Skeletal muscle tissue (tissue), 4 donors: ENCODE measurements around the gene SPHK2. TPM values are rescaled to one million over a fixed set of nuclear protein-coding genes. Genes with fewer than 3 reads are reported as not detected.
A peak's percentile ranks its signal among the peaks of the same experiment; 100 is the strongest.

Source experiments
- H3K27ac ChIP-seq: one replicate; pipeline ENCODE4 v1.7.0; 2013; ENCODE audit warnings: mild to moderate bottlenecking, low read depth, low read length, inconsistent platforms
- H3K27me3 ChIP-seq, 3 donors: one replicate each; pipeline ENCODE4 v1.7.0; 2013; ENCODE audit warnings: low read length in 3 of 3; ENCODE audit not compliant: control insufficient read depth in 3 of 3, insufficient read depth in 3 of 3
- H3K36me3 ChIP-seq, 3 donors: one replicate each; pipeline ENCODE4 v1.7.0; 2013; ENCODE audit warnings: low read length in 3 of 3; ENCODE audit not compliant: control insufficient read depth in 3 of 3, insufficient read depth in 3 of 3
- H3K4me1 ChIP-seq, 3 donors: one replicate each; pipeline ENCODE4 v1.7.0; 2013; ENCODE audit warnings: low read length in 3 of 3, mild to moderate bottlenecking in 3 of 3; ENCODE audit not compliant: control insufficient read depth in 3 of 3, insufficient read depth in 3 of 3
- H3K4me3 ChIP-seq, 3 donors: one replicate each; pipeline ENCODE4 v1.7.0; 2013; ENCODE audit warnings: low read length in 3 of 3
- H3K9ac ChIP-seq, 3 donors: one replicate each; pipeline ENCODE4 v1.7.0; 2013; ENCODE audit warnings: low read length in 3 of 3, mild to moderate bottlenecking in 3 of 3, moderate library complexity in 2 of 3, low read depth in 1 of 3
- H3K9me3 ChIP-seq, 3 donors: one replicate each; pipeline ENCODE4 v1.7.0; 2013; ENCODE audit warnings: low read length in 3 of 3; ENCODE audit not compliant: control insufficient read depth in 3 of 3
- total RNA-seq: library from RNA; depleted of rRNA; stranded (reverse); fragments of >200 nt; gene quantifications from one replicate; pipeline ENCODE4 v1.2.3, GENCODE V29; 2014
- donor health status: Osteomylitis.

SPHK2 gene
- total RNA-seq, 1 donor from 2014 or later, result 2.1 TPM

- no peak overlapping the region for H3K27ac ChIP-seq
- no peaks in the 10 kb centered on the region for H3K4me1 ChIP-seq
- no peaks in the 10 kb centered on the region for H3K9me3 ChIP-seq
- no peak overlapping the region for H3K4me3 ChIP-seq
- H3K36me3 ChIP-seq, result no peaks in the 10 kb centered on the region
- H3K27me3 ChIP-seq, result no peaks in the 10 kb centered on the region
- no peak overlapping the region for H3K9ac ChIP-seq
Observed at GRCh38 chr19:48603449-48603848, 15.9 kb upstream of the SPHK2 start.

- Histone ChIP-seq H3K4me1 (peaks cover 0 to under 1% (median 0%) of the 10 kb centered on the region in 3 donors), H3K9me3 (no peaks in the 10 kb centered on the region), H3K36me3 (no peaks in the 10 kb centered on the region), H3K9ac (no peak overlapping the region), H3K27ac (no peak overlapping the region), H3K27me3 (no peaks in the 10 kb centered on the region), H3K4me3 (no peak overlapping the region)
Observed at GRCh38 chr19:48603850-48604249, 15.5 kb upstream of the SPHK2 start.

GRCh38 chr19:48606463-48607358, 12.6 kb upstream of the SPHK2 start, which contains the start of gene SPACA4:
Gene SPACA4 (plus strand): TSS chr19:48606742. CDS start chr19:48606979, 237 bp downstream.
- Histone ChIP-seq H3K27ac (no peak within 1 kb of the TSS), H3K36me3 (no peaks in the 10 kb centered on the region), H3K4me3 (no peak within 1 kb of the TSS), H3K9me3 (no peaks in the 10 kb centered on the region), H3K4me1 (peaks cover 0 to 2% (median 0%) of the 10 kb centered on the region in 3 donors), H3K9ac (no peak within 1 kb of the TSS), H3K27me3 (no peaks in the 10 kb centered on the region)

- H3K4me3 ChIP-seq, result no peak overlapping the region
Observed at GRCh38 chr19:48607359-48607755, 11.9 kb upstream of the SPHK2 start.

GRCh38 chr19:48608798-48609263, 10.5 kb upstream of the SPHK2 start:
- no peaks in the 10 kb centered on the region for H3K27me3 ChIP-seq
- H3K4me1 ChIP-seq, result peaks cover 14% of the 10 kb centered on the region in 3 donors
- H3K36me3 ChIP-seq, result no peaks in the 10 kb centered on the region
- H3K9ac ChIP-seq, result no peak overlapping the region
- no peak overlapping the region for H3K4me3 ChIP-seq
- H3K27ac ChIP-seq, result no peak overlapping the region
- H3K9me3 ChIP-seq, result no peaks in the 10 kb centered on the region

More at GRCh38 chr19:48607359-48607755, 11.9 kb upstream of the SPHK2 start:
- H3K9me3 ChIP-seq, result no peaks in the 10 kb centered on the region
- H3K4me1 ChIP-seq, result peaks cover 0 to 2% (median 0%) of the 10 kb centered on the region in 3 donors
- no peak overlapping the region for H3K9ac ChIP-seq
- no peaks in the 10 kb centered on the region for H3K27me3 ChIP-seq
- no peak overlapping the region for H3K27ac ChIP-seq
- H3K36me3 ChIP-seq, result no peaks in the 10 kb centered on the region

- Histone ChIP-seq H3K4me3 (no peak overlapping the region), H3K27ac (no peak overlapping the region), H3K27me3 (no peaks in the 10 kb centered on the region), H3K9me3 (no peaks in the 10 kb centered on the region), H3K9ac (no peak overlapping the region), H3K36me3 (no peaks in the 10 kb centered on the region), H3K4me1 (peaks cover 19 to 22% (median 21%) of the 10 kb centered on the region in 3 donors)
Observed at GRCh38 chr19:48609571-48610108, 9.7 kb upstream of the SPHK2 start.

- Histone ChIP-seq H3K36me3 (peaks cover 15 to 21% (median 20%) of the 10 kb centered on the region in 3 donors), H3K4me1 (peaks cover 25 to 40% (median 34%) of the 10 kb centered on the region in 3 donors), H3K9ac (no peak overlapping the region), H3K4me3 (no peak overlapping the region), H3K27me3 (no peaks in the 10 kb centered on the region), H3K27ac (no peak overlapping the region), H3K9me3 (no peaks in the 10 kb centered on the region)
Observed at GRCh38 chr19:48611872-48612271, 7.4 kb upstream of the SPHK2 start.

- Histone ChIP-seq H3K9me3 (no peaks in the 10 kb centered on the region), H3K27me3 (no peaks in the 10 kb centered on the region), H3K4me3 (peak overlapping the region in 2 of 3 donors; percentile 32 to 63), H3K4me1 (peaks cover 39 to 54% (median 47%) of the 10 kb centered on the region in 3 donors), H3K36me3 (peaks cover 22 to 30% (median 29%) of the 10 kb centered on the region in 3 donors), H3K27ac (peak overlapping the region; percentile 77), H3K9ac (peak overlapping the region; percentile 20 to 79 (median 38))
Observed at GRCh38 chr19:48613024-48613851, 6.1 kb upstream of the SPHK2 start.

- Histone ChIP-seq H3K9ac (peak overlapping the region in 2 of 3 donors; percentile 51 to 79), H3K27ac (peak overlapping the region; percentile 77), H3K9me3 (no peaks in the 10 kb centered on the region)
Observed at GRCh38 chr19:48613852-48614435, 5.4 kb upstream of the SPHK2 start.

More at GRCh38 chr19:48613852-48614435, 5.4 kb upstream of the SPHK2 start:
- H3K4me3 ChIP-seq, result peak overlapping the region in 1 of 3 donors; percentile 13
- no peaks in the 10 kb centered on the region for H3K27me3 ChIP-seq
- H3K4me1 ChIP-seq, result peaks cover 41 to 61% (median 51%) of the 10 kb centered on the region in 3 donors
- peaks cover 22 to 30% (median 29%) of the 10 kb centered on the region in 3 donors for H3K36me3 ChIP-seq
